Ovary (tissue), 3 donors: ENCODE data around the gene LAMA2.

Experiments used
- CTCF ChIP-seq, 3 donors: fragments of 450-650 bp in 2 of 3; fragments of 200-600 bp in 1 of 3; IDR thresholded peaks; one replicate each; pipeline versions ENCODE4 v1.5.1 to v1.8.0; 2016 to 2022; ENCODE audit warnings: antibody characterized with exemption in 3 of 3, mild to moderate bottlenecking in 1 of 3
- EP300 ChIP-seq: sonication (generic); formaldehyde crosslinking; IDR thresholded peaks from one replicate; pipeline ENCODE4 v1.6.1; 2017; ENCODE audit warnings: antibody characterized with exemption
- POLR2A ChIP-seq: fragments of 450-650 bp; IDR thresholded peaks from one replicate; pipeline ENCODE4 v1.6.1; 2017; ENCODE audit warnings: antibody characterized with exemption, mild to moderate bottlenecking, moderate library complexity
- donor health status: DM: no; HTN: no; CAD: no.

GRCh38 chr6:129282019-129282418 is 399.1 kb downstream of the LAMA2 start:
- no peak for TF ChIP-seq CTCF (IDR thresholded peaks at IDR 0.05)
- no peak for TF ChIP-seq POLR2A
- TF ChIP-seq EP300, result no peak
